Left forelimb (tissue), 1 donor: Measurements from ENCODE around the gene ATXN1.
"Not testable (repeated sequence)": the region's sequence is repeated elsewhere in the genome, so short reads cannot be mapped to it uniquely, and the experiment has no call there.

Experiments used
- DNase-seq: peaks from one replicate; pipeline ENCODE4 v3.0.0-alpha.2; 2018; ENCODE audit warnings: low spot score

ATXN1 gene

DNA sequence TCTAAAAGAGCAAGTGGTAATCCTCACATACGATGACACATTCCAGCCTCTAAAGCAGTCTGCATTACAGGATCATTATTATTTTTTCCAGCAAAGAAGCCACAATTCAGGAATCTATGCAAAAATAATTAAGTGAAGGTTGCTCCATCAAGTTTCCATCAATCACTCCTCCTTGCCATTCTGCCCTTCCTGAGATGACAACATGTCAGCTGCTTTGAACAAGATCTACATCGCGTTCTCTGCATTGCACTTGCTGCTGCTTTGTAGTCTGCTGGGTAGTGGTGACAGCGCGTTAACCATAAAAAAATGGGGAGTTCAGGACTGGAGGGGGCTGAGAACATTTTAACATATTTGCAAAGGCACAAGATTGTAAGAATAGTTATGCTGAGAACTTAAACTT is 375.2 kb downstream of the ATXN1 start:
- DNase-seq, result no peak

DNA sequence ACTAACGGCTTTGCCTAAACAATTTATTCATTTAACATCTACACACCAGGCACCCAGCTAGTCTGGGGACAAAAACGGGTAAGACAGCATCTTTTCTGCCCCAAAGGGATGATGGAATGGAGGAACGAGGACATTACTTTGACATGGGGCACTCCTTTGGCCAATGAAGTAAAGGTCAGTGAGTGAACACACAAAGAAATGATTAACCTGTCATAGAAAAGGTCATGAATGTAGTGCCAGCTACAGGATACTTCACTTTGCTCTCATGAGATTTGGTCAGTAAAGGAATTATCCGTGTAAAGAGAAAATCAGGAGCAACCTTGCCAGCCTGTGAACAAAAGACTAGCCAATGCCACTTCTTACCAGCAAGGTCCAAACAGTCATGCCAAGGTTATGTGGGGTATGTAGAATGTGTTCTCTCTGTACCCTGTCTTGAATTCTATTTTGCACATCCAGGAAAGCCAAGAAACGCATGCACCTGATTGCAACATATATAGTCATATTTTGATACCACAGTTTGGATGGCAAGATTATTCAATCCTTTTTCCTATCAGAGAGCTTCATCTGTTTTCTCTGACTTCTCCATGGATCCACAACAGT is 377.6 kb downstream of the ATXN1 start:
- DNase-seq, result no peak

DNA sequence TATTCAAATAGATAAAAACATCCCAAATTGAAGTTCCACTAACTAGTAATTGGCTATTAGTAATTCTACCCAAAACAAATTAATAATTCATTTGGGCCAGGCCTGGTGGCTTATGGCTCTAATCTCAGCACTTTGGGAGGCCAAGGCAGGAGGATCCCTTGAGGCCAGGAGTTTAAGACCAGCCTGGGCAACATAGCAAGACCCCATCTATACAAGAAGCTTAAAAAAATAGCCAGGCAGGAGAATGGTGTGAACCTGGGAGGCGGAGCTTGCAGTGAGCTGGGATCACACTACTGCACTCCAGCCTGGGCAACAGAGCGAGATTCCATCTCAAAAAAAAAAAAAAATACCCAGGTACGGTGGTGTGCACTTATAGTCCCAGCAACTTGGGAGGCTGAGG is 379.3 kb downstream of the ATXN1 start:
- DNase-seq, result not testable (repeated sequence)

DNA sequence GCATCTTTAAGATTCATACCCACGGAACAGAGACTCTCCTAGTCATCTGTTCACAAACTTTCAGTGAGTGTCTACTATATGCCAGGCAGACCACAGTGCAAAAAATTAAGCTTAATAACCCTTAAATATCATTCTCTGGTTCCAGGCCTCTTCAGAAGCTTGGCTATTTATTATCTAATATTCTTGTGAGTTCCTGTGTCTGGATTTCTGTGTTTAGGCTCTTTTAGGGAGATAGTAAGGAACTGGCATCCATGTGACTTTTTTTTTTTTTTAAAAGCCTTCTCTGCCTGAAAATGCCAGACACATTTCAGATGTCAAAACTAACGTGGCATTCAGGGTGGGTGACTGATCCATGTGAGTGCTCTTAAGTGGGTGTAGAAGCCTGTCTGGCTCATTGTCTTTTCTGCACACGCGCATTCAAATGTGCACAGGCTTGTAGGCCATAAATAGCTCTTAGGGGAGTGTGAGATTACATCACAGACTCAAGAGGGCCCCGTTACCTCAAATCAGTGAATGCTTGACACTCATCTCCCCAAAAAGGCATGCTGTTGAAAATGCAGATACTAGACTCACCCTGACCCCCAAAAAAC is 380.9 kb downstream of the ATXN1 start:
- DNase-seq, result no peak

DNA sequence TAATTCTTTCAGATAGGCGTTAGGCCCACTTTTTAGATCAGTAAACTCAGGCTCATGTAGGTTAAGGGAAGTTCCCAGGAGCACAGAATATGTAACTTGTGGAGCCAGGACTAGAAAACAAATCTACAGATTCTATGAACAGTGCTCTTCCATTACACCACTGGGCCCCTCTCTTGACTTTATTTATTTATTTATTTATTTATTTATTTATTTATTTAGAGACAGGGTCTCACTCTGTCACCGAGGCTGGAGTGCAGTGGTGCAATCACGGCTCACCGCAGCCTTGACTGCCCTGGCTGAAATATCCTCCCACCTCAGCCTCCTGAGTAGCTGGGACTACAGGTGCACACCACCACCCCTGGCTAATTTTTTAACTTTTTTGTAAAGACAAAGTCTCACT is 382.9 kb downstream of the ATXN1 start:
- DNase-seq, result not testable (repeated sequence)

DNA sequence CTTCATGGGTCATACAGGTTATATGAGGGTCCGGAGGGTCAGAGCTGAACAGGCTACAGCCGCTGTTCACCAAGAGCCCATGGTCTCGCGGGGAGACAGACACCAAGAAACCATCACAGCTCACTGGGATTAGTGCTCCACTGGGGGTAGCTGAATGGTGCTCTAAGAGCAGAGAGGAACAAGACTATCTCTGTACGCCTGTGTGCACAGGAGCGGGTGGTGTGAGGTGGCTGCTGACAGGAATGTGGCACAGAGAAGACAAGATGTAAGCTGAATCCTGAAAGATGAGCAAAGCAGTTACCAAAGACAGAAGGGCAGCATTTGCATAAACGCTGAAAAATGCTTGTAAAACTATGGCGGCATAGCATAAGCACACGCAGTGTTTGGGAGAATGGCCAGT is 383.8 kb downstream of the ATXN1 start:
- DNase-seq, result no peak

DNA sequence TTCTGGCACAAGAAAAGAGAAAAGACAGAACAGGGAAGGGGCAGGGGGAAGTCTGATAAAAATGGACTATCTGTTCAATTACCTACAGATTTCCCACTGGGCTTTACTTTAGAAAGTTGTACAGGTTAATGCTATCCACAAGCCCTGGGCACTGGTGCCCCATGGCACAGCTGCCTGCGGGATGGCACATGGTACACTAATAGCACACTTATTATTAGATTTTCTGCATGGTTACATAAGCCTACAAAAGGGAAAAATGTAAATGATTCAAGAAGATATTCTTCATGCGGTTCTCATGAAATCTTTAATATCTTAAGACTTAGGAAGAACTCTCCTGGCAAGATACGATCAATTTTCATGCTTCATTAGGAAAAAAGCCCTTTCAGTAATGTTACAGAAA is 385.4 kb downstream of the ATXN1 start:
- no peak for DNase-seq

DNA sequence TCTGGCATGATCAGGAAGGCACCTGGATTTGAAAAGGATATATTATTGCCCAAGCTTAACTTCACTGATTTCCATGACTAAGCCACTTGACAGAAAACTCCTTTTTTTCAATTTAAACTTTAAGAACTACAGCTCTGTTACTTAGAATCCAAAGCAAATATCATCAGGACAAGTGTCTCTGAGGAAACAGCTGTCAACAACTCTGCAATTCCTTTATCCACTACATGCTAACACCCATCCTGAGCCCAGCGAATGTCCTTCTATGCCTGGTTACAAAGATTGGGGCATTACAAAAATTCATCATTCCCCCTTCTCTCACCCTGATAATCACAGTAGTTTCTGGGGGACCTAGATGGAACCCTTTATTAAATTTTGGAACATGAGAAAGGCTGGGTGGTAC is 386.1 kb downstream of the ATXN1 start:
- DNase-seq, result no peak

DNA sequence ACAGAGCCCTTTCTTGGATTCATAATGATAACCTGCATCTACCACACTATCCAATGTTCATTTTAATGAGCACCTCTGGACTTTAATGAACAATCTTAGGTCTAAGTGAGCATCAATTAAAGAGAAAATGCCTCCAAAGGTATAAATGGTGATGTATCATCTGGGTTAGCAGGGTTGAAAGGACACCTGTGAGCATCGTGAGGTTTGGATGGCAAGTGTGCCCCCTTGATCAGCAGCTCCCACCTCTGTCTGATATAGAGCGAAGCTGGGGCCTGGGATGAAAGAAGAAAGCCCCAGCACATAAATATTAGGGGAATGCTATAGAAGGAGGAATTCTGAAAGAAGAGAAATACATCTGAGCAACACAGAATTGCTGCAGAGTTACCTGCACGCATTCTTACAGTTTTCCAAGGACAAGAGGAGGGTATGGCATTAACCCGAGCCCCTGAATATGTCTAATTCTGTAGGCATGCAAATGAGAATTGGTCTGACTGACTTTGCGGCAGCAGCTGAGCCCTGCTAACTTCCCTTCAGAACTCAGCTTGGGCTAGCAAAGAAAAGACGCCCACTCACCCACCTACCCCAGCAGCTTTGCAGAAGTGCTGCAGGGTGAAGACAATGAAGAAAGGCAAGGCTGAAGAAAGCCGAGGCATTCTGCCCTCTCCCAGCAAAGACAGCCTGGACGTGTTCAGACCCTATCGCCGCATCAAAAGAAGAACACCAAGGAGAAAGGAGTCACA is 386.6 kb downstream of the ATXN1 start:
- DNase-seq, result no peak

DNA sequence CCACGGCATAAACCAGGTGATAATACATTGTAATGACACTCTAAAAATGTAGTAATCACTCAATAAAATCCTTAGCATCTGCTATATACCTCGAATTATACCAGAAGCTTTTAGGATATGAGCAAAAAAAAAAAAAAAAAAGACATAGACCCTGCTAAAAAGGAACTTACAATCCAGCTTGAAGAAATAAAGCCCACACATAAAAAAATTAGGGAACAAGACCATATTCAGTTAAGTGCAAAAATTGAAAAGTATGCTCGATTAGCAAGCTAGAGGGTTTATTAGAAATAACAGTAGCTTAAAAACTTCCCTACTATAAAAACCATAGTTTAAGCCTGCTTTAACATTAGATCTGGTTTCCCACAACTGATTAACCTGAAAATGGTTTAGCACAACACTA is 387.2 kb downstream of the ATXN1 start:
- DNase-seq, result no peak

DNA sequence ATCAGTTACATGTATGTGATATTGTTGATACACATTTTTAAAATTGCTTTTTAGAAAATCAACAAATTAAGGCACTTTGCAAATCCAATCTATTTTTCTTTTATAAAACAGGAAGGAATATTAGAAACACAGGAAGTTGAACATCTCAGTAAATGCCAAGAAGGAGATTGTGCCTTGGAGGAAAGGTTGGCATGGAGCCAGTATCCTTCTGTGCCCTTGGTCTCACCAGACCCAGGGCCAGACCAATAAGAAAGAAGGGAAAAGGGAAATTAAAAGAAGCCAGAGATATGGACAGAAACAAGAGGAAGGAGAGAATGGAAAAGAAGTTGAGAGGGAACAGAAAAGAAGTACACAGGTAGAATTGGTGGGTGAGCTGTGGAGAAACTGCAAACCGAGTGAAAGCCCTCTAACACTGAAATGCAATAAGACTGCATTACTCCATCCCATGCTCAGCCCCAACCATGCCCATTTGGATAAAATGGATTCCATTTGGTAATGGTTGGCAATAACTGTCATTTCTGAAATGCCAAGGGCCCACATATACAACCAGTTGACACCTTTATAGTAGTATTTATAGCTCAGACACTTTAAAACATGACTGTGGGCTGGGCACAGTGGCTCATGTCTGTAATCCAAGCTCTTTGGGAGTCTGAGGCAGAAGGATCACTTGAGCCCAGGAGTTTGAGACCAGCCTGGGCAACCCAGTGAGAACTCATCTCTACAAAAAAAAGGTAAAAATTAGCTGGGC is 389.1 kb downstream of the ATXN1 start:
- no peak for DNase-seq

DNA sequence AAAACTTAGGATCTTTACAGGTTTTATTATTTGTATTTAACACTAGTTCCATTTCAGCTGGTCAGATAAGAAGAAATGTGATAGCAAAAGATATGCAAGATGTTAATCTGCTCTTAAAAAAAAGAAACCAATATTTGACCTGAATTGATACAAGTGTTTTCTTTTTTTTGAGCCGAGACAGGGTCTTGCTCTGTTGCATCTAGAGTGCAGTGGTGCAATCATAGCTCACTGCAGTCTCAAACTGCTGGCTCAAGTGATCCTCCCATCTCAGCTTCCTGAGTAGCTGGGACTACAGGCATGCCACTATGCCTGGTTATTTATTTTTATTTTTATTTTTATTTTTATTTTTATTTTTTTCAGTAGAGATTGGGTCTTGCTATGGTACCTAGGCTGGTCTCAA is 389.9 kb downstream of the ATXN1 start:
- no peak for DNase-seq

DNA sequence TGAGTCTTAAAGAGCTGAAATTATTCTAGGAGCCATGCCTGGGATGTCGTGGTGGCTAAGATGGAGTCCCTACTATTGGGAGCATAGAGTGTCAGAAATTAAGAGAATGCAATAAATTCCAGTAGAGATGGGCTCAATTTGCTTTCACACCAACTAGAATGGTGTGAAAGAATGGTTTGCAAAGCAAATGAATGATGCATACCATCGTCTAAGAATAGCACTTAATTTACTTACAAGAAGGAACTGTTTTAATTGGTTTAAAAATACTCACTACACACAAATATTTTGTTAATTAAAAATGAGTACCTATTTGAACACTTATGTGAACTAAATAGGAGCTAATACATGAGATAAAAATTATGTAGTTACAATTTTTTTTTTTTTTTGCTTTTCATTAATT is 390.3 kb downstream of the ATXN1 start:
- DNase-seq, result no peak

DNA sequence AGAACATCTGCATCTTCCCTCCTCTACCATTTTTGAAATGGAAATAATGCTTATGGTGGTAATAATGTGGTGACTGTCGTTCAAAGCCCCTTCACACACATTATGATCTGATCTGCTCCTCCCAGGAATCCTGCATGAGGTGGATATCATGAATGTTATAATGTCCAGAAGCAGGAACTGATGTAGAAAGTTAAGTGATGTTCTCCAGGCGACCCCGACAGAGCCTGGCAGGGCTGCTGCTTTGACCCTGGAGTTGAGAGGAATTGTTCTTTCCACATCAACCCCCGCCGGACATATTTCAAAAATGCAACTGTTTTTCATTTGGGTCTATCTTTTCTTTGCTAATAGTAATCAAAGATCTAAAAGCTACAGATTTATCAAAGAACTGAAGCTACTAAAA is 391.3 kb downstream of the ATXN1 start:
- DNase-seq, result no peak

DNA sequence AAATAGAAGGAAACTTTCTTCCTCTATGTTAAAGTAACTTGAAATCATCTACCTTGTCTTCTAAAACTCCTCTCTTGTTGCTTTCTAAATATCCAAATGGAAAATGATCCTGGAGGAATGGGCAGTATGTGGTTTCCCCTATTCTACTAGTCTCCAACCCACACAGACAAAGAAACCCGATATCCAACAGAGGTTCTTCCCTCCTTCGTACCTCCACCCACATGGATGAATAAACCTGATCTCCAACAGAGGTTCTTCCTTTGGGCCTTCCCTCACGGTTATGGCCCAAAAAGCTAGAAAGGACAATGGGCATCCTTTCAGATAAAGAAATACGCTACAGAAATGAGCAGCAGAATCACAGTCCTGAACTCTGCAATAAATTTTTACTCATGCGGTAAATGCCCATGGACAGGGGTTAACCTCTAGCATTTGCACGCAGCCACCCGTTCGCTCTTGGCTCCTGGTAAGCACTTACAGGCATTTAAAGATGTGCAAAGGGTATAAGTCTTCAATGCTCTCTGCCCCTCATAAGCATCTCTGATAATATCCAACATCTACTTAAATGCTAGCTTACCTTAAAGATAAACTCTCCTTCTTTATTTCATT is 392.0 kb downstream of the ATXN1 start:
- DNase-seq, result no peak

DNA sequence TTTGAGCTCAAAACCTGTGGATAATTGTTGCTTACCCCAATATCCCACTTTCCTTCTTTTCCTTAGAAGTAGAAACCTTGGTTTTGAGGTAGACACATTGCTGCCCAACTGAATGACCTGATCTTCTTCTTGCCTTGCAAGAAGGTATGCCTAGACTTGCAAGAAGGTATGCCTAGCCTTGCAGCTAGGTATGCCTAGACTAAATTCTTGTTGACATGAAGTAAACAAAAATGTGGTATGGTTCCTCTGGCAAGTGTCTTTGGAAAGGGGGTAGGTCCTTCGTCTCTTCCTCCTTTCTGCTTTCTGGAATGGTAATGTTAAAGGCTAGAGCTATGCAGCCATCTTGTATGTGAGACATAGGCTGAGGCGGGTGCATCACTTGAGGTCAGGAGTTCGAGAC is 393.7 kb downstream of the ATXN1 start:
- DNase-seq, result no peak

DNA sequence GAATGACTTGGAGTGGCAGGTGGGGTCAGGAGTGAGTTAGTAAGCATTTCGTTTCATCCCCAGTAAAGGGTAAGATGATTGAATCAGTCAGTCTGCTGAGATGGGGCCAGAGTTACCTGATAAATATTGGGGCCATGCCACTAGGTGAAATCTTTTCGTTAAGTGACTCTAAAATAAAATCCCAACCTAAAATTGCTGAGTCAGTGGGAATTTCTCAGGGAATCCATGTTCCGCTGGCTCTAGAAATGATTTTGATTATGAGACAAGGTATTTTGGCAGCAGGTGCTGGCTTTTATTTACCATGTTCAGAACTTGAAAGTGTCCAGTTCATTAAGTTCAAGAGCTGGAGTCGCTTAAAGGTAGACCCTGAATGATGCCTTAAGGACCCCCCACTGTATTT is 397.5 kb downstream of the ATXN1 start:
- no peak for DNase-seq

DNA sequence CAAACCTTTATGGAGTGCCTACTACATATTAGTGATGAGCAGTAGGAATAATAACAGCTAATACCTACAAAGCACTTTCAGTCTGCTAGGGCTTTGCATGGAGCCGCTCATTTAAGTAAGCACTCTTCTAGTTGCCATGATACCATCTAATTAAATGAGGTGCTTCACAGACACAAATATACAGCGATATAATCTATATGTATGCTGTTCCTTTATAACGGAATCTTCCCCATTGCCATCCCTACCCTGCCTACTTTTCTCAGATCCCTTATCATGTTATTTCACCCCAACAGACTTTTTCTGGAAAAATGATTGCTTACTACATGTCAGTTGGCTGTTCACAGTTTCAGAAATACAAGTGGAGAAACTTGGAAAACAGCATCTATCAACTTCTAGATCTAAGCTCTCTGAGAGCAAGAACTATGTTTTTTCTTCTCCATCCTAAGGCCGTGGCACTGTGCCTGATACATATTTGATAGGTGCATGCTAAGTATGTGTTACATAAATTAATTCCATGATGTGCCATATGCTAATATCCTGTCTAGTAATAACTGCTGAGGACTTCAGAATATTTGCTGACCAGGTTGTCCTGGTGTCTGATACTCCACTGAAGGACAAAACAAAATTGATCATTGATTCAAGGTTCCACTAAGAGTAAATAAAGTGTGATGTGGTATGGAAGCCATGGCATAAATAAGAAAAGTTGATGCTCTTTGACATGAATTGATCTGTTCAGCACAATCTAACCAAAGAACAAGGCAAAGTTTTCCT is 398.3 kb downstream of the ATXN1 start:
- no peak for DNase-seq

DNA sequence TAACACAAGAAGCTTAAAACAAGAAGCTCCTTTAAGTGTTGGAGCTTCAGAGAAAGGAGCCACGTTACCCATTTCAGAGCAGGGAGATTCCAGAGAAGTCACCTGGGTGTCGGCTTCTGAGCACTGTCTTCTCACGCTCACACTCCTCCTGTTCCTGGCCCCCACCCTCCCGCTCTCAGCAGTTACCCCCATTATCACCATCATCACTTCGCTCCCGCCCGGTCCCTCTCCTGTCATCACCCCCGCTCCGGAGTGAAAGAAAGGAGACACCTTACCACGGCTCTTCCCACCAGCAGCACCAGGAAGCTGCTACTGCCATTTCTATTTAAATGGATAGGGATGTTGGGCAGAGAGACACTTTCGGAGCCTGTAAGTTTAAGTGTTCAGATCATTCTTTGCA is 399.0 kb downstream of the ATXN1 start:
- no peak for DNase-seq

DNA sequence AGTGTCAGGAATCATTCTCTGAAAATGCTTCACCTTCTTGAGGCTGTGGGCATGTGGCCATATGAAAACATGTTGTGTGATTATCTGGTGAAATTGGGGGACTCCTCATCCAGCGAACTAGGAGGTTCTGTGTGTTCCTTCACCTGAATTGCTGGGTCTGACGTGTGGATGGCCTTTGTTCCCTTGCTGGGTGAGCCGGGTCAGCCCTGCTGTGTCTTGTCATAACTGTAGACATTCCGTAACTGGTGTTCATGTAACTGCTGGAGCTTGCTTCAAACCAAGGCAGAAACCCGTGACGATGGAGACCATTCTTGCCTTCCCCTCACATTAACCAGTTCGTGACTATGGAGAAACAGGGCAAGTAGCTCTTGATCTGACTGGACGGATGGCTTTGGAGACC is 399.4 kb downstream of the ATXN1 start:
- DNase-seq, result no peak

DNA sequence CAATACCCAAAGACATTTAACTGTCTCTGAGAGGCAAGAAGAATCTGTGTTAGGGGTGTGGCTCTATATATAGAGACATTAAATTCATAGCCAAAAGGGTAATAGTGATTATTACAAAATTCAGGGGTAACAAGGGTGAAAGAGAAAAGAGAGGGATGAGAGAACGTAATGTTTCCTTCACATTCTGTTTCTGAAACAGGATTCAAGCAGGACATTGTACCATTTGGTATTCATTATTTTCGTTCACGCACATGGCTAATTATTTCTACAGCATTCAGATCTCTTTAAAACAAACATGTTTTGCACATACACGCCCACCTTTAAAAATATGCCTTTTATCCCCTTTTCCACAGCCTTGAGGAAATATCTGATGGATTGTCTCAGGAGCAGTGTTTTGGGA is 400.1 kb downstream of the ATXN1 start:
- DNase-seq, result no peak

DNA sequence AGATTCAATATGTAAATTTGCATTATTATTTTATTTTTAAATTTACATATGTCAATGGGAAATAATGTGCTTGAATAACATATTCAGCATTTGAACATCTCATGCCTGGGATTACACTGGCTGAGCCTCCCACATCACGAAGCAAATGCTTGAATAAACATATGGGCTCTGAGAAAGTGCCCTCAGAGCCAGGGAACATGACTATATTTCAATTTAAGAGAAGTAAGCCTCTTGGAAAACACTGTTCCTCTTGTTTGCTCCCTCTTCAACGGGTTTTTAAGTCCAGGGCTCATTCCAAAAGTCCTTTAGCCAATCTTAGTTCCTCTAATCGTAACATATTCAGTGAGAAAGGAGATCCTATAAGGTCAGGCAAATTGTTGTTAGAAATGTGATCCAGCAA is 400.9 kb downstream of the ATXN1 start:
- no peak for DNase-seq
